HT-29 (cell line): ENCODE results near the gene CACFD1. TPM values are rescaled to one million over a fixed set of nuclear protein-coding genes. Genes with fewer than 3 reads are reported as not detected.
A peak's percentile ranks its signal among the peaks of the same experiment; 100 is the strongest.

Experiments used
- DNase-seq: peaks from one replicate; pipeline ENCODE4 v3.0.0-alpha.2; 2015; ENCODE audit warnings: low spot score
- total RNA-seq: library from RNA; depleted of rRNA; stranded (reverse); fragments of >200 nt; shearing (Covaris generic); gene quantifications from 2 replicates; pipeline ENCODE4 v1.2.3, GENCODE V29; 2014

The CACFD1 gene
- total RNA-seq, 1 experiment from 2014 or later, result 59.5 TPM

DNA sequence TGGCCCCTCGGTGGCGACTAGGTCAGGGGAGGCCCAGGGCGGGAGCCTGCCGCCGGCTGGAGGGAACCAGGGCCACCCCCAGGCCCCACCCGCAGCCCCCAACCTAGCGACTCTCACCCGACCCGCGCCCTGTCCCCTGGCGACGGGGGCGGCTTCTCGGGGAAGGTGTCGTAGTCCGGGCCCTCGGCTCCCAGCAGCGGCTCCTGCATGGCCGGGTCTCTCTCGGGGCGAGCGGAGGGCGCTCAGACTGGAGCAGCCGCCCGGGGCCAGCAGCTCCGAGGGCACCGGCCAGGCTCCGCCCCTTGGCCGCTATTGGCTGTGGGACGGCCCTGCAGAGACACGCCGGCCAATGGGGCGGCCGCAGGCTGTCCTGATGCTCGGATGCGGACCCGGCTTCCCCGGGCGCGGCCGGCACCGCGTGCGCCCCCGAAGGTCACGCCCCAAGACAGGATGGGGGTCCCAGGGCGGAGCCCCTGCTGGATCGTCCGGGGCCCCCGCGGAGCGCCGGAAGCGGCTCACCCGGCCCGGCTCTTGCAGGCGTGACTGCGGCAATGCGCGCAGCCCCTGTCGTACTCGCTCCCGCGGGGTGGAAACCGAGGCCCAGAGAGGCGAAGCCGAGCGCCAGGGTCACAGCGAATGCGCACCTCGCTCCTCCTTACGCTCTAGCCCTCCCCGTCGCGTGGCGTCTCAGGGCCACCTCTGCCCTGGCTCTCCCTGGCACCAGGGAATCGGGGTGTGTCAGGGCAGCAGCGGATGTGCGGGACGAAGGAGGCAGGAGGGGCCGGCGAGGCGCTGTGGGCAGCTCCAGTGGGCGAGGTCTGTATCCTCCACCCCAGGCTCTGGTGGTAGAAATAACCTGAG lies 19.3 kb downstream of the CACFD1 start, which contains the start of gene SLC2A6:
Gene SLC2A6, minus strand, starts transcription at position 249 of the 861 bp plus-strand sequence. Its CDS starts 40 bp downstream, at position 209.
- peak; percentile 79 for DNase-seq

DNA sequence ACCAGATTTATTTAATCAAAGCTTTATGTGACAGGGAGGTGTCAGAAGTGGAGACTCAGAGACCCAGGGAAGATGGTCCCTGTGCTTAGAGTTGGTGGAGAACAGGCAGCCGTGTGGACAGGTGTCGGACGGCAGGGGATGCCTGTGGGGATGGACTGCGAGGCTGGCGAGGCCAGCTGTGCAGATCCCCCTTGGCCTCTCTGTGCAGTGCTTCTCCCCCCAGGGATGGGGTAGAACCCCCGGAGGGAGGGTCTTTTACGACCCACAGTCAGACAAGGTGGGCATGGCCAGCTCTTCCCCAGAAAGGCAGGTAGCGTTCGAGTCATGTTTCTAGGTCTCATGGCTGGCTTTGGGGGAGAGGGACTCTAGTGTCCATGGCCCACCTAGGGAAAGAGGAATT lies 23.8 kb downstream of the CACFD1 start:
- no peak for DNase-seq

DNA sequence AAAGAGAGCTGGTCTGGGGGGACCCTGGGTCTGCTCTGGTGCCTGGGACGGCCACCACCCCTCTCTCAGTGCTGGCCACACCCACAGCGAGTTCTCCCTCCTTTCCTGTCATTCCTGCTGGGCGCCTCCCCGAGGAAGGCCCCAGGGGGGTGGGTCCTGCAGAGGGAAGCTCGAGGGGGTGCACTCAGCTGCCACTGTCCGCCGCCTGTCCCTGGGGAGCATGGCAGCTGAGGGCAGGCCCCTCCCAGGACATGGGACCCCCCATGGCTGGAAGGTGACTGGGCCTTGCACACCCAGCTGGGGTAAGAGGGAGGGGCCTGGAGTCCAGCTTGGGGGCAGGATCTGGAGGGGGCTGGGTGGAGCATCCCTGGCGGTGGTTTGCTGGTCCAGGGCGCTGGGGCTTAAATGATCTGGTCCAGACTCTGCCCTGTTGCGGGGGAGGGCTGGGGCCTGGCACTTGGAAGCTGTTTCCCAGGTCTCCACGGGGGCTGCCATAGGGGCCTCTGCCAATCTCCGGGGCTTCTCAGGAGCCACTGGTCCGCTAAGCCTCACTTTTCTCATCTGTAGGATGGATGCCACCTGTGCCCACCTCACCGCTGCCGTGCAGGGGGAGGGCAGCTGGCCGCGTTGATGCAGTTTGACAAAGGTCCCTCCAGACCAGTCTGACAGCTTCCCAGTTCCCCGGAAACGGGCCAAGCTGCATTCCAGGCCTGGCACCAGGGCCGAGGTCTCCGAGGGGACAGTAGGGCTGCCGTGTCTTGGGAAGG lies 25.1 kb downstream of the CACFD1 start:
- DNase-seq, result peak; percentile 74

DNA sequence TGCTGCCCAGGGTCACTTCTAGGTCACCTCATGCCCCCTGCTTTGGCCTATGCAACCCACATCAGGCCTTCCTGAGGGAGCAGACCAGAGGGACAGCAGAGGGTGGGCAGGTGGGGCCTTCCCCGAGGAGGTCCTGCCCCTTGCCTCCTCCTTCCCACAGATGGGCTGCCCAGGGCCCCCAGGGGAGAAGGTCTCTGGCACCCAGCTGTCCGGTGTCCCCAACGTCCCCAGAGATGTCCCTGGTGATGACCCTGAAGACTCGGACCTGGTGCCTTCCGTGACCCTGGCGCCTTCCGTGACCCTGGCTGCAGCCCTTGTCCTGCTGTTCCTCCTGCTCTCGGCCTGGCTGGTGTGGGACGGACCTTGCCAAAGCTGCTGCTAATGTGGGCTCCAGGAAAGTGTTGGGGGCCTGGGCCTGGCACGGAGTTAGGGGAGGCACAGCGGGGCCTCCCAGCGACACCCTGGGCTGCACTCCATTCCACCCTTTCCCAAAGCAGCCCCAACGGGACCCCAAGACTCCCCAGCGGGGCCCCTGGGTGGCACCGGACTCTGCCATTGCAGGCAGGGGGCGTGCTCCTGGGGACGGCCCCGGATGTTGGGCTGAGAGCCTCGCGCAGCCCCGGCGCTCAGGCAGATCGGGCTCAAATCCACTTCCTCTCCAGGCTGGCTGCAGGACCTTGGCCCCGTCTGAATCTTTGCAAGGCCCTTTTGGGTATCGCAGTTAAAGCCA lies 25.9 kb downstream of the CACFD1 start:
- DNase-seq, result no peak

DNA sequence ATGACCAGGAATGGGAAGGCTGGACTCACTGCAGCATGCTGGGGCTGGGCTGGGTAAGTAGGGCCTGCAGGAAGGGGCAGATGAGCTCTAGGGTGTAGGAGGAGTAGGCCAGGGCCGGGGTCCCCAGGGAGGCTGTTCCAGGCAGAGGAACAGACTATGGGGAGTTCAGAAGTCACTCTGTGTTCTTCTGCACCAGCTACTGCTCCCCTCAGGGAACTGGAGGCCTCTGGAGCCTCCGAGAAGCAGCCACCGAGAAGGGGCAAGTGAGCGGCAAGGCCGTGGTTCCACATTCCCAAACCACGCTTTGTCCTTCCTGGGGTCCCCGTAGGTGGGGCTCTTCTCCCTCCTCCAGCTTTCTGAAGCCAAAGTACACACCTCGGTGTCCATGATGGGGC lies 27.6 kb downstream of the CACFD1 start:
- DNase-seq, result no peak

DNA sequence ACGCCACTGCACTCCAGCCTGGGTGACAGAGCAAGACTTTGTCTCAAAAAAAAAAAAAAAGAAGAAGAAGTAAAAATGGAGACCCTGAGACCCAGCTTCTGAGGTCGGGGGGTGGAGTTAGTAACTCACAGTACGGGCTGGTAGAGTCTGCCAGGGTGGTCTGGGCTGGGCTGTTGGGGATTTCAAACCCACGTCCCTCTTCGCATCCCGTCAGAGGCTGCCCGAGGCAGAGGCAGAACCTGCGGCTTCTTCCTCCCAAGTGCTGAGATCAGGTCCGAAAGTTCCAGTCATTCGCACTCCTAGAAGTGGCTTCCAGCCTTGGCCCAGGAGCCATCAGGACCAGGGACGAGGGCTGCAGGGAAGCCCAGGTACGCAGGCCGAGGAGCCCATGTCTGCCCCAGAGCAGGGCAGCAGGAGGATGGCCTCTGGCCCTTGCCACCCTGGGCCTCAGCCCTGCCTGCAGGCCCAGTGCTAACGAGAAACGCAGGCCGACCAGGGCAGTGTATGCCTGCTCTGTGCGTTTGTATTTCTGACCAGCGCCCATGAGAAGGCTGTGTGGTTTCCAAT lies 29.0 kb downstream of the CACFD1 start:
- no peak for DNase-seq

DNA sequence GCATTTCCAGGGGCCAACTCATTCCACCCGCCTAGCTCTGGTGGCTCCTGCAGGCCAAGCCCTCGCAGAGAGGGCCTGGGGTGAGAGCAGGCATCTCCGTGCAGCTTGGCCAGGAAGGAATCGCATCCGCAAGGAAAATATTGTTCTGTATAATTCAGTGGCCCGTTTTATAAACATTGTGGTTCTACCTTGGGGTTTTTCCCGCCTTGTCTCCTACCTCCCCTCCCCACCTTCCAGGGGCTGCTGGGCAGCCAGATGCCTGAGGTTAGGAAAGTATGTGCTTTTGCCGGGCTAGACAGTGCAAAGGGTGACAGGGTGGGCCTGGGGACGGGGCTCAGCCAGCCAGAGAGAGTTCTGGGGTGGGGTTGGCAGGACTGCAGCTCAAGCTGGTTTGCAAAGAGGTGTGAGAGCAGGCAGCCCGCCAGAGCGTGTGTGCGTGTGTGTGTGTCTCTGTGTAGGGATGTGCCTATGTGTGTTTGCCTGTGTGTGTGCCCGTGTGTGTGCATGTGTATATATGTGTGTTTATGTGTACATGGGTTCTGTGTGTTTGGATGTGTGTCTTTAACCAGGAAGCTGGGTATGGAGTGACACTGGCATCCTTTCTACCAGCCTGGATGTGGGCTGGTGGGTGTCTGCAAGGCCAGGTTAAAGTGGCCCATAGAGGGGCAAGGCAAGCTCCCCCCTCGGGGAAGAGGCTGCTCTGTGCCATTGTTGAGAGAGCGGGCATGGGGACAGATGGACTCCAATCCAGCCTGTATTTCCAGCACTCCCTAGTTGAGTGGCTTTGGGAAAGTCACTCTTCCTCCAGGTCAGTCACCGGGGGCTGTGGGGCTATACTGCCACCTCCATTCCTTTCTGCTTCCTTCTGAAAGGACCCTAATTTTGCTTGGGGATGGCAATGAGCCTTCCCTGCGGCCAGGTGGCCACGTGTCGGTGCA lies 29.7 kb downstream of the CACFD1 start:
- no peak for DNase-seq

DNA sequence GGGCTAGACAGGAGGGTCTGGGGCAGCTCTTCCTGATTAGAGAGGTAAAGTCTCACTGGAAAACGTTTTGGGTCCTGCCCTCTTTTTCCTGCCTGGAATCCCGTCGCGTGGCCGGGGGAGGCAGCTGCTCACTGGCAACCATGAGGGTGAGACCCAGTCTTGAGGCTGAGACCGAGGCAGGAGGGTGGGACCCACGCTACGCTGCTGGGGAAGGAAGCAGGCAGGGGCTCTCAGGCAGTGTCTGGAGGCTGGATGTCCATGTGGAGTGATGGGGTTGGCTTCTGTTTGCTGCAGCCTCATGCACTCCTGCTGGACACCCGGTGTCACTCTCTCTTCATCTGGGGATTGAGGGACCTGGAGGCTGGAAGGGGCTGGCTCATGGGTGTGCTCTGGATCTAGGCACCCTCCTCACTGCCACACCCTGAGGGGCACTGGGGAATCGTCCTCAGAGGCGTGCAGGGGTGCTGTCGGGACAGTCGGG lies 30.5 kb downstream of the CACFD1 start:
- DNase-seq, result no peak

DNA sequence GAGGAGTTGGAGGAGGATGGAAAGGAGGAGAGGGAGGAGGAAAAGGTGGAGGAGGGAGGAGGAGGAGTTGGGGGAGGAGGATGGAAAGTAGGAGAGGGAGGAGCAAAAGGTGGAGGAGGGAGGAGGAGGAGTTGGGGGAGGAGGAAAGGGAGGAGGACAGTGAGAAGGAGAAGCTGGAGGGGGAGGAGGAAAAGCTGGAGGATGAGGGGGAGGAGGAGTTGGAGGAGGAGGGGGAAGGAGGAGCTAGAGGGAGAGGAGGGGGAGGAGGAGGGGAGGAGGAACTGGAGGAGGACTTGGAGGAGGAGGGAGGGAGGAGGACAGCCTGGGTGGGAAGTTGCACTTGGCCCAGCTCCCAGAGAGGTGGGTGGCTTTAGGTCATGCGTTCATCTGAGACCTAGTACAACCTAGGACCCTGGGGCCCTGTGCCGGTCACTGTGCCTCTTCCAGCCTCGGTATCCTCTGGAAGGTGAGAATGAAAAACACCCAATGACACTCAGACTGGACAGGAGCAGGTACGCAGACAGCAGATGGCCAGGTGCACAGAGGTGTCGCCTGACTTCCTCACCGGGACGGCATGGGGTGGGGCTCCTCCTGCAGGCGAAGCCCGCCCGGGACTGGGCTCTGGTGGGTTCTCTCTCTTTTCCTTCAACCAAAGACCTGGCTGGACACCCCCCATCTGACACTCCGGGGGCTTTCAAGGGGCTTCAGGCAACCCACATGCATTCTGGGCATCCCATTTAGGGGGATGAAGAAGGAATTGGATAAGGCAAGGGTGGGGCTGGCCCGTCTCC lies 31.3 kb downstream of the CACFD1 start:
- DNase-seq, result no peak

DNA sequence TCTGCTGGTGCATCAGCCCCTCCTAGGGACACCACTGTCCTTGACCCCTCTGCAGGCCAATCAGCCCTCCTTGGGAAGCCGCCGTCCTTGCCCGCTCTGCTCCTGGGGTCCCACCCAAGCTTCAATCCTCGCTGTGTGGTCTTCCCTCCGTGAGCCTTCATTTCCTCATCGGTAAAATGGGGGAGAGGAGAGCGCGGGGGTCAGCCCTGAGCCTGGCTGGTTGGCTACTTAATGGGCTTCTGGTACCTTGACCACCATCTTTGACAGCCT lies 31.8 kb downstream of the CACFD1 start:
- no peak for DNase-seq

DNA sequence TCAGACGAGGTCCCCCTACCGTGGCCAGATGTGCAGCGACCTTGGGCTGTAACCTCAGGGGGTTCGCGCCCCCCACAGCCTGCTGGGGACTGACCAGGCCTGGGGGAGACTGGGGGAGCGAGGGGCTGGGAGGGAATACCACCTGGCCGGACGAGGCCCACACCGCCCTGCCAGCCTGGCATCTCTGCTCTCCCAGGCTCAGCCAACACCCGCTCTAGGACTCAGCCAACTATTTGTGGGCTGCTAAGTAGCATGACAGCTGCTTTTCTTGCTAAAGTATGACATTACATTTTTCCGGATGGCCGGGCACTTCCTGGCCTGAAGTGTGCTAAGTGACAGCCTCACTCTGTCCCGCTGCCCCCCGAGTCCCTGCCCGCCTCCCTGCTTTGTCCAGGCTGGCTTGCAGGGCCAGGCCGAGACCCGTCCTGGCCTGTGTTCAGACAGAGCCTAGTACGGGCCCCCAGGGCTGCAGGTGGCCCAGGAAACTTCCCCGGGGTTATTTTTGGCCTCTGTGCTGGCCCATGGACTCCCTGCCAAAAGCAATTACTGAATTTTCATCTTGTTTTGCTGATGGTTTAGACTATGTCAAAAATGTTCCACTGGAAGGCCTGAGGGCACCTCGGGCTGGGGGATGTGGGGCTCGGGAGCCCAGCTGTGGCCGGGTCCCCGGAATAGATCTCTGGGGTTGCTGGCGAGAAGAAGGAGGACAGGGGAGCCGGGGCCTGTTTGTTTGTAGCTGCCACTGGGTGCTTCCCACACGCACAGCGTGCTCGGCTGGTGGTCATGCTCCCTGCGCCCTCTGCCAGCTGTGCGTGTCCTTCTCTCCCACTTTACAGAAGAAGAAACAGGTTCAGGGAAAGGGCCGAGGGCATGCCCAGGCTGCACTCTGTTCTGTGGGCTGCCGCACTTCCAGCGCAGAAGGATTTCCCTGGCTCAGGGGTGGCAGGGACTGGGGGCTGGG lies 32.6 kb downstream of the CACFD1 start:
- no peak for DNase-seq

DNA sequence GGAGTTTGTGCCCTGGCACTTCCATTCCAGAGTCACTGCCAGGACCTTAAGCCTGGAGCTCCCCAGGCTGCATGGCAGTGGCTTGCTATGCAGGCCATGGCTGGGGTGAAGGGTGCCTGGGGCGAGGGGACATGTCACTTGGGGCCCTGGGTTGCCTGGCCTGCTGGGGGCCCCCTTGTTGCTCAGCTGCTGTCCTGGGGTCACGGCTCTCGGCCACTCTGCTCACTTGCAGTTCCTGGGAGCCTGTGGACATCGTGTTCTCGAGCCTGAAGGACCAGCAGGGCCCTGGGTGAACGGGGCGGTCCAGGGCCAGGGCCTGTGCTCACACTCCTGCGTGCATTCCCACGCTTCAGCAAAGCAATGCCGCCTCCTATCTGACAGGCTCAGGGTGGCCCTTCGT lies 33.6 kb downstream of the CACFD1 start:
- no peak for DNase-seq

DNA sequence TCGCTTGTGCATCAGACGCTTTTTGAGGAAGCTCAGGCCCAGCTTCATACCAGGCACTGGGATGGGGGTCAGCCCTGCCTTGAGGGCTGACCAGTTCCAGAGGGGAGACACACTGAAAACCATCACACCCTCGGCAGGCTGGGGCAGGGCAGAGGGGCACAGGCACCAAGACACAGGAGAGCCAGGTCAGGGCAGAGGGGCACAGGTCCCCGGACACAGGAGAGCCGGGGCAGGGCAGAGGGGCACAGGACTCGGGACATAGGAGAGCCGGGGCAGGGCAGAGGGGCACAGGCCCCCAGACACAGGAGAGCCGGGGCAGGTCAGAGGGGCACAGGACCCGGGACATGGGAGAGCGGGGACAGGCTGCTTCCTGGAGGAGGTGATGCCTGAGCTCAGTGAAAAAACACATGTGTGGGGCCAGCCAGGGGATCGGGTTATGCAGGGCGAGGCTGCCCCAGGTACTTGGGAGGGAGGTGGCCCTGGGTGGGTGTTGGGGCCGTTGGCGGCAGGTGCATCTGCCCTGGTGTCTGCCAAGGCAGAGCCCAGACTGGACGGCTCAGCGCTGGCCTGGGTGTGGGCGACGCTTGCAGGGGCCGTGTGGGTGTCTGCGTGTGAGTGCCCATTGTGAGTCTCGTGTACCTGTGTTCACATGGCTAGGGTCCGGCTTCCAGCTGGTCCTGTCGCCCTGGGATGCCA lies 34.2 kb downstream of the CACFD1 start:
- DNase-seq, result no peak

DNA sequence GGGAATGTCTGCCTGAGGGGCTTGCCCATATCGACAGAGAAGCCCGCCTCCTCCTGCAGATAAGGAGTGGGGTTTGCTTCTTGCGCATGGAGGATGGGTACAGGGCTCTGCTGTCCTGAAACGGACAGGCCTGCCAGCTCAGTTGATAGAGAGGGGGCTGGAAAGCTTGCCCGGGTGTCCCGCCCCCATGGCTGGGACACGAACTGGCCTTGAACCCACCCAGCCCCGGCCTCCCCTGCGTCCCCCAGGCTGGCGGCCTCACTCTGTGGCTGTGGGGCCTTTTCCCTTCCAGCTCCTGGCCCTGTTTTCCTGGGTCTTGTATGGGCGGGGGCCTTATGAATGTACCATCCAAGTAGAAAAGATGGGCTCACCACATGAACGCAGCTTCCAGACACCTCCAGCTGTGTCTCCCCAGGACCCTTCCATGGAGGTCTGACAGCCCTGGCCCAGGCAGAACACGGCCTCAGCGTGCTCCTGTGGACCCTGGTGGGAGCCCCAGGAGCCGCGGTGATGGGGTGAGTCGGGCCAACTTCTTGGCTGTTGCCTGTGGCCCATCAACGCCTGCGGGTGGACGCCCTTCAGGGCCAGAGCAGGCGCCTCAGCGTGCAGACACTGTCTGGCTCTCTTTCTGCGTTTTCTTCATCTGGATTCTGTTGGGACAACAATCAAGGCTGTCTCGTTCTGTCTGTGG lies 35.0 kb downstream of the CACFD1 start:
- DNase-seq, result no peak

DNA sequence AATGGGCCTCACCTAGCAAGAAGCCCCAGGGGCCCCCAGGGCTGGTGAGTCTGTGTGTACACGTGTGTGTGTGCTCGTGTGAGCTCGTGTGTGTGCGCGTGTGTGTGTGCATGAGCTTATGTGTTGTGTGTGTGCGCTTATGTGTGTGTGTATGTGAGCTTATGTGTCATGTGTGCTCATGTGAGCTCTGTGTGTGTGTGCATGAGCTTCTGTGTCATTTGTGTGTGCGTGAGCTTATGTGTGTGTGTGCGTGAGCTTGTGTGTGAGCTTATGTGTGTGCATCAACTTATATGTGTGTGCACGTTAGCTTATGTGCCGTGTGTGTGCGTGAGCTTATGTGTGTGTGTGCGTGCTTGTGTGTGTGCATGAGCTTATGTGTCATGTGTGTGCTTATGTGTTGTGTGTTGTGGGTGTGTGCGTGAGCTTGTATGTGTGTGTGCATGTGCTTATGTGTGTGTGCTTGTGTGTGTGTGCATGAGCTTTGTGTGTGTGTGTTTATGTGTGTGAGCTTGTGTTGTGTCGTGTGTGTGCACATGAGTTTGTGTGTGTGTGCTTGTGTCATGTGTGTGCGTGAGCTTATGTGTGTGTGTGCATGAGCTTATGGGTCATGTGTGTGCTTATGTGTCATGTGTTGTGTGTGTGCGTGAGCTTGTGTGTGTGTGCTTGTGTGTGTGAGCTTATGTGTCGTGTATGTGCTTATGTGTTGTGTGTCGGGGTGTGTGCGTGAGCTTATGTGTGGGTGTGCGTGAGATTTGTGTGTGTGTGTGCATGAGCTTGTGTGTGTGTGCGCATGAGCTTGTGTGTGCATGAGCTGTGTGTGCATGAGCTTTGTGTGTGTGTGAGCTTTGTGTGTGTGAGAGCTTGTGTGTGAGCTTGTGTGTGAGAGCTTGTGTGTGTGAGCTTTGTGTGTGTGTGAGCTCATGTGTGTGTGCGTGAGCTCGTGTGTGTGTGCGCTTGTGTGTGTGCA lies 35.8 kb downstream of the CACFD1 start:
- DNase-seq, result no peak
